HG03571 (cell line): ENCODE results near the gene CLDN11.

Source experiments
- ATAC-seq: cut with Tn5 transposase; IDR thresholded peaks from one replicate; pipeline ENCODE4 v1.9.1; 2021; ENCODE audit not compliant: unreplicated experiment

Gene CLDN11

GRCh38 chr3:170470063-170471016, 51.7 kb downstream of the CLDN11 start:
- ATAC-seq: no peak

- ATAC-seq: no peak
These were observed 52.5 kb downstream of the CLDN11 start for GRCh38 chr3:170471149-170471548.

GRCh38 chr3:170473358-170473757, 54.7 kb downstream of the CLDN11 start:
- no peak for ATAC-seq

- ATAC-seq: no peak
These were observed 56.5 kb downstream of the CLDN11 start for GRCh38 chr3:170475092-170475685.

GRCh38 chr3:170476291-170476690, 57.6 kb downstream of the CLDN11 start:
- ATAC-seq: no peak

GRCh38 chr3:170477395-170477794, 58.7 kb downstream of the CLDN11 start:
- ATAC-seq: no peak

GRCh38 chr3:170480111-170480510, 61.4 kb downstream of the CLDN11 start:
- no peak for ATAC-seq

GRCh38 chr3:170482199-170482598, 63.5 kb downstream of the CLDN11 start:
- ATAC-seq: no peak

- ATAC-seq: no peak
These were observed 65.0 kb downstream of the CLDN11 start for GRCh38 chr3:170483485-170484262.
